Esophagus muscularis mucosa (tissue), 4 donors: Measurements from ENCODE around the gene LGALS16.

Experiments used
- EP300 ChIP-seq: sonication (generic); formaldehyde crosslinking; IDR thresholded peaks from one replicate; pipeline ENCODE4 v1.6.1; 2017; ENCODE audit warnings: antibody characterized with exemption
- POLR2A ChIP-seq: fragments of 450-650 bp; IDR thresholded peaks from one replicate; pipeline ENCODE4 v1.6.1; 2017; ENCODE audit warnings: antibody characterized with exemption, moderate library complexity, mild to moderate bottlenecking, low read depth
- POLR2AphosphoS5 ChIP-seq, 2 donors: sonication (generic); formaldehyde crosslinking; IDR thresholded peaks; one replicate each; pipeline ENCODE4 v1.6.1; 2017; ENCODE audit warnings: antibody characterized with exemption in 2 of 2
- TF ChIP-seq, protein P1 (sequence below), 3 experiments: fragments of 200-600 bp in 2 of 3; fragments of 450-650 bp in 1 of 3; sonication (generic) in 2 of 3; IDR thresholded peaks; one replicate each; pipeline ENCODE4 v1.5.1; 2017 to 2019; ENCODE audit warnings: antibody characterized with exemption in 3 of 3, mild to moderate bottlenecking in 2 of 3, moderate library complexity in 1 of 3

DNA sequence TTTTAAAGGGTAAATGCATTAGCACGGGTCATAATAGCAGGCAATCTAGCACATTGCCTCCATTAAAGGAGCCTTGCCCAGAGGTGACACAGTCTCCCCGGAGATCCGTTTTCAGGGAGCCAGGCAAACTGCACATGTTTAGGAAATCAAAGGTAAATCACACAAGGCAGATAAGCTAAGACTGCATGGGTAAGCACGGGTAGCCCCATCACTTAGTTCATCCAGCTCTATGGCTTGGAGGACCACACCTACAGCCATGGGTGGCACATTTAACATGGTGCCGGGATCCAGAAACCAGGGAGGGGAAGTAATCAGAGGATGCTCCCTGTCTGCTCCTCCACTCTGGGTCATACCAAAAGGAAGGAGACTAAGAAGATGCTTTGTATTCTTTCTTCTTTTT is 16.8 kb downstream of the LGALS16 start:
- TF ChIP-seq, protein P1, sequence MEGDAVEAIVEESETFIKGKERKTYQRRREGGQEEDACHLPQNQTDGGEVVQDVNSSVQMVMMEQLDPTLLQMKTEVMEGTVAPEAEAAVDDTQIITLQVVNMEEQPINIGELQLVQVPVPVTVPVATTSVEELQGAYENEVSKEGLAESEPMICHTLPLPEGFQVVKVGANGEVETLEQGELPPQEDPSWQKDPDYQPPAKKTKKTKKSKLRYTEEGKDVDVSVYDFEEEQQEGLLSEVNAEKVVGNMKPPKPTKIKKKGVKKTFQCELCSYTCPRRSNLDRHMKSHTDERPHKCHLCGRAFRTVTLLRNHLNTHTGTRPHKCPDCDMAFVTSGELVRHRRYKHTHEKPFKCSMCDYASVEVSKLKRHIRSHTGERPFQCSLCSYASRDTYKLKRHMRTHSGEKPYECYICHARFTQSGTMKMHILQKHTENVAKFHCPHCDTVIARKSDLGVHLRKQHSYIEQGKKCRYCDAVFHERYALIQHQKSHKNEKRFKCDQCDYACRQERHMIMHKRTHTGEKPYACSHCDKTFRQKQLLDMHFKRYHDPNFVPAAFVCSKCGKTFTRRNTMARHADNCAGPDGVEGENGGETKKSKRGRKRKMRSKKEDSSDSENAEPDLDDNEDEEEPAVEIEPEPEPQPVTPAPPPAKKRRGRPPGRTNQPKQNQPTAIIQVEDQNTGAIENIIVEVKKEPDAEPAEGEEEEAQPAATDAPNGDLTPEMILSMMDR (IDR thresholded peaks at IDR 0.05): no peak
- no peak for TF ChIP-seq POLR2A
- TF ChIP-seq EP300: no peak
- no peak for TF ChIP-seq POLR2AphosphoS5 (IDR thresholded peaks at IDR 0.05)
